LNCaP clone FGC (cell line): ENCODE results near the gene RSAD2.

Experiments
- DNase-seq: peaks from one replicate; pipeline ENCODE4 v3.0.0-alpha.2; 2011; ENCODE audit warnings: low read depth
- H3K4me3 ChIP-seq: 2 replicates; pipeline ENCODE4 v1.5.1; 2011; ENCODE audit warnings: mild to moderate bottlenecking, low read depth, low read length, control low read depth
- TF ChIP-seq, protein P1 (sequence below): IDR thresholded peaks from 2 replicates; pipeline ENCODE4 v1.5.1; 2012; ENCODE audit warnings: mild to moderate bottlenecking; ENCODE audit not compliant: control insufficient read depth, insufficient read depth; ENCODE audit errors: extremely low read depth

Gene RSAD2

DNA sequence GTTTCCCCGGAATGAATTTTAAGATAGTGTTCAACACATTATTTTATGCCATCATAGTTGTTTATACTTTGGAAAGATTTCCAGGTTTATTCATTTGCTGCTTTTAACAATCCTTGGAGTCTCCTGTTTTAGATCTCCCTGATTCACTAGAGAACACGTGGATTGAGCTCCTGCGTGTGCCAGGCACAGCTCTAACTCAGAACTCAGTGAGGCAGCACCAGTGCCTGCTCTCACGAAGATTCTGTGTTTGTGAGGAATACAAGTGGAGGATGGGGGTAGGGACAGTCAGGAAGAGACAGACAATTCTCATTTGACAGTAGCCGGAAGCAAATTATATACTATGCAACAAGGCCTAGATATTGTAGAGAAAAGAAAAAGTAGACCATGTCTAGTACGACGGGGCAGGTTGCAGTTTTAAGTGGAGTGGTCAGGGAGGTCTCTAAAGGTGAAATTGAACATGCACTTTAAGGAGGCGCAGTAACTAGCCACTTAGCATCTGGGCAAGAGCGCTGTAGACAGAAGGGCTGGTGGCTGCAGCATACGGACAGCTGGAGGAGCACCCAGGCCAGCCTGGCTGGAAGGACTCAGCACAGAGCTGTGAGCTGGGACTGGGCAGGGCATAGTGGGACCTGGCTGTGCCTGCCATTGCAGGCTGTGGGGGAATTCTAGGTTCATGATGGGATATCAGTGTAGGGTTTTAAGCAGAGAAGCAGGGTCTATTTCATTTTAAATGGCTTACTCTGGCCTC is 63.9 kb downstream of the RSAD2 start:
- DNase-seq, result no peak
- no peak overlapping the region for H3K4me3 ChIP-seq
- TF ChIP-seq, protein P1, sequence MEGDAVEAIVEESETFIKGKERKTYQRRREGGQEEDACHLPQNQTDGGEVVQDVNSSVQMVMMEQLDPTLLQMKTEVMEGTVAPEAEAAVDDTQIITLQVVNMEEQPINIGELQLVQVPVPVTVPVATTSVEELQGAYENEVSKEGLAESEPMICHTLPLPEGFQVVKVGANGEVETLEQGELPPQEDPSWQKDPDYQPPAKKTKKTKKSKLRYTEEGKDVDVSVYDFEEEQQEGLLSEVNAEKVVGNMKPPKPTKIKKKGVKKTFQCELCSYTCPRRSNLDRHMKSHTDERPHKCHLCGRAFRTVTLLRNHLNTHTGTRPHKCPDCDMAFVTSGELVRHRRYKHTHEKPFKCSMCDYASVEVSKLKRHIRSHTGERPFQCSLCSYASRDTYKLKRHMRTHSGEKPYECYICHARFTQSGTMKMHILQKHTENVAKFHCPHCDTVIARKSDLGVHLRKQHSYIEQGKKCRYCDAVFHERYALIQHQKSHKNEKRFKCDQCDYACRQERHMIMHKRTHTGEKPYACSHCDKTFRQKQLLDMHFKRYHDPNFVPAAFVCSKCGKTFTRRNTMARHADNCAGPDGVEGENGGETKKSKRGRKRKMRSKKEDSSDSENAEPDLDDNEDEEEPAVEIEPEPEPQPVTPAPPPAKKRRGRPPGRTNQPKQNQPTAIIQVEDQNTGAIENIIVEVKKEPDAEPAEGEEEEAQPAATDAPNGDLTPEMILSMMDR, result no peak

DNA sequence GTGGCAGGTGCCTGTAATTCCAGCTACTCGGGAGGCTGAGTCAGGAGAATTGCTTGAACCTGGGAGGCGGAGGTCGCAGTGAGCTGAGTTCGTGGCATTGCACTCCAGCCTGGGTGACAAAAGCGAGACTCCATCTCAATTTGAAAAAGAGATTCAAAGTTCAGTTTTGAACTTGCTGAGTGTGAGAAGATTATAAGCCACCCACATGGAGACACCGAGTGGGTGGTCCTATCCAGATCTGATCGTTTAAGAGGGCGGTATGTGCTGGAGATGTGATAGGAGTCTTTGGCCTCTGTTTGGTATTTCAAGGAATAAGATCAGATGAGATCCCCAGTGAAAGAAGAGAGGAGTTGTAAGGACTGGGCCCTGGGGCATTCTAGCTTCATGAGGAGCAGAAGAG is 65.3 kb downstream of the RSAD2 start:
- DNase-seq, result no peak
- no peak overlapping the region for H3K4me3 ChIP-seq
- TF ChIP-seq, protein P1, result no peak

DNA sequence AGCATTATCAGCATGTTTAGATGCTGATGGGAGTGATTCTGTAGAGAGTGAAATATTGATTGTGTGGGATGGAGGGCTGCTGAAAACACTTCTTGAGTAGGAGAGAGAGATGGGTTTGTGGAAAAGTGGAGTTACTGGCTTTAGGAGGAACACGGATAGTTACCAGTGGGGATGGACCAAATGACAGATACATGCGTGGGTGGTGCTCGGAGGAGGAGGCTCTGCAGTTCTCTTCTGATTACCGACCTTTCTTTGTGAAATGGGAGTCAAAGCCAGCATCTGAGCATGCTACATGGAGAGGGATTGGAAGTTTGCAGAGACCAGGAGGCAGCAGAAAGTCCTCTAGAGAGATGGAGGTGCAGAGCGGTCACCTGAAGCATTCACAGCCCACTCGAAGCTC is 65.9 kb downstream of the RSAD2 start:
- DNase-seq, result no peak
- TF ChIP-seq, protein P1, result no peak
- H3K4me3 ChIP-seq, result no peak overlapping the region

GRCh38 chr2:6943971-6944370 is 66.4 kb downstream of the RSAD2 start:
- no peak for DNase-seq
- TF ChIP-seq, protein P1, result no peak
- no peak overlapping the region for H3K4me3 ChIP-seq

GRCh38 chr2:6944555-6944954 is 67.0 kb downstream of the RSAD2 start:
- no peak for DNase-seq
- TF ChIP-seq, protein P1, result no peak
- H3K4me3 ChIP-seq, result no peak overlapping the region

DNA sequence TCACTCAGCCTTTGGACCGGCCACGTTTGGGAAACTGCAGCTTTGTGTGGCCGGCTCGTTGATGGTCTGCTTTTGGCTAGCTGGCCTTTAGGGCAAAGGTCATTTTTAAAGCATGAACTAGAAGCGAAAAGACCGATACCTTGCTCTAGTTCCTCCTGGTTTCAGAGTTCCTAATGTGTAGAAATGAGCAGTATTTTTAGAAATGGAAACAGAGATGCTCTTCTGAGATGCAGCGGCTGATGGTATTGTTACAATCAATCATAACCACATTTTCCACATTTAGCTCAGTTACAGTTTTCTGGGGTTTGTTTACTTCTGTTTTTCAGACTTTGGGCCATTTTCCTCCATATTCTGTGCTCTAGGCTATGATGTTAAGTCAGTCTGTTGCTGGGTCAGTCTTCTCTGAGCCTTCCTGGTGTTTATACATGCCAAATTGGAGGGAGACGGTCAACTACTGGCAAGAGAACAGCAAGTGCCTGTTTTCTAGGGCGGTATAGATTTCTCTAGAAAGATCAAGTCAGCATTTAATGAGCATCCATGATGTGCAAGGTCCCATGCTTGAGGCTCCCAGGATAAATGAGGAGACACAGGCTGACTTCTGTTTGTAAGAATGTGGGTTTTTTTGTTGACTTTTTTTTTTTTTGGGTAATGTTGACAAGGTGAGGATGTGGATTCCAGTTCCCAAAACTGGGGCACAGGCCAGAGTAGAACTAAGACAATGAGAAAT is 67.7 kb downstream of the RSAD2 start:
- no peak for DNase-seq
- H3K4me3 ChIP-seq, result no peak overlapping the region
- TF ChIP-seq, protein P1, result no peak
